Immature natural killer cell (primary cell): ENCODE measurements around the gene CUBN. TPM values are rescaled to one million over a fixed set of nuclear protein-coding genes. Genes with fewer than 3 reads are reported as not detected.

ENCODE experiments used
- DNase-seq, 3 donors: peaks; one replicate each; pipeline ENCODE4 v3.0.0; 2022; ENCODE audit warnings: mixed read lengths in 1 of 3
- H3K27ac Mint-ChIP-seq, 6 donors: one replicate each; pipeline ENCODE4 v1.8.0; 2020; ENCODE audit warnings: mixed read lengths in 6 of 6, mild to moderate bottlenecking in 5 of 6, inconsistent platforms in 4 of 6, moderate library complexity in 3 of 6
- H3K27me3 Mint-ChIP-seq, 3 donors: one replicate each; pipeline ENCODE4 v1.8.0; 2020 to 2021; ENCODE audit warnings: low read depth in 3 of 3, mild to moderate bottlenecking in 3 of 3, mixed read lengths in 3 of 3, moderate library complexity in 3 of 3, inconsistent platforms in 1 of 3
- H3K36me3 Mint-ChIP-seq, 3 donors: one replicate each; pipeline ENCODE4 v1.8.0; 2020; ENCODE audit warnings: mixed read lengths in 3 of 3, inconsistent platforms in 2 of 3, mild to moderate bottlenecking in 2 of 3
- H3K4me1 Mint-ChIP-seq, 2 donors: one replicate each; pipeline ENCODE4 v1.8.0; 2020; ENCODE audit warnings: inconsistent platforms in 2 of 2, mild to moderate bottlenecking in 2 of 2, mixed read lengths in 2 of 2, moderate library complexity in 1 of 2
- H3K4me3 Mint-ChIP-seq, 5 donors: one replicate each; pipeline ENCODE4 v1.8.0; 2020; ENCODE audit warnings: mild to moderate bottlenecking in 5 of 5, mixed read lengths in 5 of 5, inconsistent platforms in 3 of 5, moderate library complexity in 3 of 5
- H3K9me3 Mint-ChIP-seq, 6 donors: one replicate each; pipeline ENCODE4 v1.8.0; 2020; ENCODE audit warnings: mild to moderate bottlenecking in 6 of 6, mixed read lengths in 6 of 6, inconsistent platforms in 4 of 6, moderate library complexity in 3 of 6
- polyA plus RNA-seq, 3 donors: library from polyadenylated mRNA; unstranded; fragments of 300-500 nt; fragmentation: Illumina TruSeq; gene quantifications; one replicate each; pipeline ENCODE4 v1.2.3, GENCODE V29; 2021

The CUBN gene
- polyA plus RNA-seq, 3 donors from 2014 or later = 0.16 to 1.2 TPM; not detected in 1

DNA sequence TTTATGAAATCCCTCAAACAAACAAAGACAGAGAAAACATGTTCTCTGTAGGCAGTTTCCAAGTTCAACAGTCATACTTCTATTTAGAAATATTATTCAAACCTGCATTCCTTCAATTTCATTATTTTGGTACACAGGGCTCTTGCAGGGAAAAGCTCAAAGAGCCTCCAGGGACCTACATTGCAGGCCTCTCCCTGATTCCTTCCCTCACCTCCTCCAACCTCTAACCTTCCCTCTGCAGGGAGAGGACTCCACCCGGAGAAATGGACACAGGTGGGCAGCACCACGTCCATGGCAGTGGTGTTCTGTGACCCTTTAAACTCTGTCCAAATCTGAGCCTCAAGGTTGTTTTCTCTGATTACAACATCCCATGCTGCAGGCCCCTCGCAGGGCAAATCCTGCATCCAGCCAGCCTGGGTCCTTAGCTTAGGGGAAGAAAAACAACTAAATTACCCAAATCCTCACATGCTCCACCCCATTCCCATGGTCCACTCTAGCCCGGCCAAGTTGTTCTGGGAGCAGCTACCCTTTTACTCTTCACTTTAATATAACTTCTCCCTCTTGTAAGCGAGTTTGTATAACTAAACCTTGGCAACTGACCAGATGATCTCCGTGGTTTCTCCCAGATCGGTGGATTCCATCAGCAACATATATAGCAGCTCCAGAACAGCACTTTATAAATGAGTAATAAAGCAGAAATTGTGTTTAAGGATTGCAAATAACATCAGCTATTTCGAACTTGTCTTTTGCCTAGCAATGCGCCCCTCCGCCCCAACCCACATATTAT lies 129.8 kb downstream of the CUBN start:
- Mint-ChIP-seq H3K27ac (peak overlapping the region in 2 of 6 donors; percentile 30 to 37), H3K4me3 (no peak overlapping the region), H3K36me3 (peaks cover 0 to 5% (median 4%) of the 10 kb centered on the region in 3 donors), H3K9me3 (no peaks in the 10 kb centered on the region), H3K4me1 (peaks cover 26 to 36% of the 10 kb centered on the region in 2 donors), H3K27me3 (peaks cover 25 to 35% (median 26%) of the 10 kb centered on the region in 3 donors)
- DNase-seq = no peak

DNA sequence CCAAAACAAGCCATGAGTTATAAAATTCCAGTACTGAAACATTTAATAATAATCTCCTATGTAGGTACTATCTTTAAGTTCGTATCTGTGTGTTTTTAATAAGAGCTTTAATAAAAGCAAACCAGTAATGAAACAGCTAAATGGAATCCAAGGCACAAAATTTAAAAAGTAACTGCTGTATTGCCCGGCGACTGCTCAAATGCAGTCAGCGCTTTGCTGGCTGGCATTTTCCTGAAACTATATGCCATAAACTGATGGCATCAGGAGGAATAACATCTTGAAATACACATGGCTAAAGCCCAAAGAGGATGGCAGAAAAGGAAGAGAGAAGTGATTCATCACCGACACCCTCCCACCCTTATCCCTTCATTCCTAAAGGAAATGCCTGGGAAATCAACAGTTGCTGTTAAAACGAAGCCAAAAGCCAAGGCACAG lies 133.1 kb downstream of the CUBN start:
- Mint-ChIP-seq H3K27me3 (peaks cover 13 to 21% (median 15%) of the 10 kb centered on the region in 3 donors), H3K4me3 (no peak overlapping the region), H3K4me1 (peaks cover 6 to 9% of the 10 kb centered on the region in 2 donors), H3K27ac (peak overlapping the region in 2 of 6 donors; percentile 2 to 56), H3K9me3 (no peaks in the 10 kb centered on the region), H3K36me3 (peaks cover 0 to 5% (median 4%) of the 10 kb centered on the region in 3 donors)
- DNase-seq = no peak

DNA sequence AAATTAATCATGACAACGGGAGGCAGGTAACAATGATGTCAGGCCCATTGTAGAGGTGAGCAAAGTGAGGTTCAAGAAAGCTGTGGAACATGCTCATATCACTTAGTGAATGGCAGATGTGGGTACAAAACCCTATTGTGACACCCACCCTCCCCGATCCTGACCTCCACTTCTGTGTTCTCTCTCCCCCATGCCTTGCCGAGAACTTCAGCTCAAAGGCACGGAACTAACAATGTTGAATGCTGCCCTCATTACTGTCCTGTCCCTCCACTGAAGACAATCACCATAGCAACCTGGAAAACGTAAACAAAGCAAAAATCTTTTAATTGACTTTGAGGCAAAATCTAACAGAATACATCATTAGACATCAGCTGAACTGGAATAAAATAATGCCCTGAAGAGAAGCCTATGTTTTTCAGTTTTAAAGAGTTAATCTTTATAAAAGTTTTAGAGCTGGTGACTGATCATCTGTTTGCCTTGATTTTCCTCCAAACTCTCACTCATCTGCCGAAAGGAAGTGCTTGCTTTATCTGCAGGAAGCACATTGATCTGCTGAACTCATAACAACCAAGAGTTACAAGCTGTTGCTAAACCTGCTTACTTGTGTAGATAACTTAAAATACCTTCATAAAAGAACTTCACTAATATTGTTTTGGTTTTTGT lies 133.6 kb downstream of the CUBN start:
- Mint-ChIP-seq H3K4me1 (peaks cover 6 to 9% of the 10 kb centered on the region in 2 donors), H3K27me3 (peaks cover 11 to 18% (median 14%) of the 10 kb centered on the region in 3 donors), H3K36me3 (peaks cover 3 to 8% (median 7%) of the 10 kb centered on the region in 3 donors), H3K27ac (peak overlapping the region in 2 of 6 donors; percentile 2 to 52), H3K9me3 (no peaks in the 10 kb centered on the region), H3K4me3 (no peak overlapping the region)
- no peak for DNase-seq

DNA sequence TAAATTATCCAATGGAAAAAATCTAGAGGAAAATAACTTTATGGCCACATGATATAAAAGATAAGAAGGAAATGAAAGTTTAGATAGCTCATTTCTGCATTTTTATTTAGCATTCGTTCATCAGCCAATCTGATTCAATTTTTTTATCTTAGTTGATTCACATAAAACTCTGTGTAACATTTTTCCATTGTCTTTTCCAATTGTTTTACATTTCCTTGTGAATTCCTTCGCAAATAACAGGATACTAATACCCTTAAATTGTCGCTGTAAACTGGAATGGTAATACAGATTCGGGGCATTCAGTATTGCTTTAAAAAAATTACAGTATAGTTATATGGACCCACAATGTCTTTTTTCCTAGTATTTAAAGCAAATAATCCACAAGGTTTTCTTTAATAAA lies 136.4 kb downstream of the CUBN start:
- Mint-ChIP-seq H3K4me1 (peaks cover 6 to 9% of the 10 kb centered on the region in 2 donors), H3K27me3 (peaks cover 6 to 12% (median 7%) of the 10 kb centered on the region in 3 donors), H3K36me3 (peaks cover 3 to 8% (median 3%) of the 10 kb centered on the region in 3 donors), H3K4me3 (no peak overlapping the region), H3K9me3 (no peaks in the 10 kb centered on the region), H3K27ac (no peak overlapping the region)
- DNase-seq = no peak

DNA sequence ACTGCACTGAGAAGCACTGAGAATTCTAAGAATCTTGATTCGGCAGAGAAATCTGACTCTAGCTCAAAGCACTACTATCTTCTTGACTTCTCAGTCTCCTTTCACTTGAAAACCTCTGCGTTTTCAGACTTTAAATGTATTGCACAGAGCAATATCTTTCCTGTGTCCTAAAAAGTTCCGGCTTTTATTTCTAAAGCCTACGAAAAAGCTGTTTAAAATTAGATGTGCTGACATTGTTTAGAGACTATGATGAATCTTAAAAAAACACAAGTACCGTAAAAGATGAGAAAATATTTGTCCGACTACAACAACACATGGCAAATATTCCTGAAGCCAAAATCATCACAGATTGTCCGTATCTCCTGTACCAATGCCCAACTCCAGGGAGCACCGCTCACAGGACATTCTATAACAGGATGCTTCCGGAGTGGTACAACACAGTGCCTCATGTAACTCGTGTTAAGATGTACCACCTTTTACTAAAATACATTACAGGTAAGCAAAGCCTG lies 136.9 kb downstream of the CUBN start:
- no peak overlapping the region for H3K4me3 Mint-ChIP-seq
- no peak for DNase-seq
- no peak overlapping the region for H3K27ac Mint-ChIP-seq
- peaks cover 6 to 9% of the 10 kb centered on the region in 2 donors for H3K4me1 Mint-ChIP-seq
- H3K9me3 Mint-ChIP-seq = no peaks in the 10 kb centered on the region
- H3K36me3 Mint-ChIP-seq = peaks cover 3 to 8% (median 3%) of the 10 kb centered on the region in 3 donors
- peaks cover 5 to 10% (median 7%) of the 10 kb centered on the region in 3 donors for H3K27me3 Mint-ChIP-seq

DNA sequence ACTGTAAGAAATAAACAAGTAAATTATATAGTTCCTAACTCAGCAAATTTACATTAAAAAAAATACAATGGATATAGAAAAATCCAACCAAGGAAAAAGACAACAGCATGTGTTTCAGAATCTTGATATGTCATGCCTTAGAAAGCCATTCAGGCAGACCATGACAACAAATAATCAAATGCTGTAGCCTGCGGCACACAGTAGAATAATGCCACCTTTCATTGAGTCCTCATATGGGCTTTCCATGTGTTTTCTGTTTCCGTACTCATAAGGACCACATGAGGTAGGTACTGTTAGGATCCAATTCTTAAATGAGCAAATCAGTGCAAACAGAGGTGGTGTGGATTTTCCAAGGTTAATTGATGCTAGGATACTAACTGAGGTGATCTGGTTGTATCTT lies 138.6 kb downstream of the CUBN start:
- Mint-ChIP-seq H3K36me3 (peaks cover 3% of the 10 kb centered on the region in 3 donors), H3K27ac (no peak overlapping the region), H3K9me3 (no peaks in the 10 kb centered on the region), H3K4me1 (peaks cover 2 to 4% of the 10 kb centered on the region in 2 donors), H3K4me3 (no peak overlapping the region), H3K27me3 (peaks cover 4 to 11% (median 5%) of the 10 kb centered on the region in 3 donors)
- no peak for DNase-seq

DNA sequence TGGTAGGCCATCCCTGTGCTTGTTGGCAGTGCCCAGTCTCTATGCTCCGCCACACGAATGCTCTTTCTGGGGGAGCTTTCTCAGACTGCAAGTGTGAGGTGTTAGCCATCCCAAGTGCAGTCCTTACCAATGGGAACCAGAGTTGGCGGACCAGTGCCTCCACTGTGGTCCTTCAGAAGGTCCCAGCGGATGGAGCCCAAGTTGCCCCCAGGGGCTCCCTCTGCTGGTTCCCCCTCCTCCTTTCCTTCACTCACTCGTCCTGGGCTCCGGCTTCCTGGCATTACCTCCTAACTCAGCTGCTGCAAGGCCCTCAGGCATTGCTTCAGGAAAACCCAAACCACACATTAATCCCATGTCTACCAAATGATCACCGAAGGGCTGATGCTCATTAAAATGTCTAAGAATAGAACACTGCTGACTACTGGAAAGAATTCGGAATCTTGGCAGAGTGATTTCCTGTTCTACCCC lies 139.8 kb downstream of the CUBN start:
- Mint-ChIP-seq H3K27me3 (peaks cover 3 to 10% (median 4%) of the 10 kb centered on the region in 3 donors), H3K36me3 (peaks cover 3% of the 10 kb centered on the region in 3 donors), H3K4me3 (no peak overlapping the region), H3K27ac (no peak overlapping the region), H3K4me1 (no peaks in the 10 kb centered on the region), H3K9me3 (no peaks in the 10 kb centered on the region)
- DNase-seq = no peak

DNA sequence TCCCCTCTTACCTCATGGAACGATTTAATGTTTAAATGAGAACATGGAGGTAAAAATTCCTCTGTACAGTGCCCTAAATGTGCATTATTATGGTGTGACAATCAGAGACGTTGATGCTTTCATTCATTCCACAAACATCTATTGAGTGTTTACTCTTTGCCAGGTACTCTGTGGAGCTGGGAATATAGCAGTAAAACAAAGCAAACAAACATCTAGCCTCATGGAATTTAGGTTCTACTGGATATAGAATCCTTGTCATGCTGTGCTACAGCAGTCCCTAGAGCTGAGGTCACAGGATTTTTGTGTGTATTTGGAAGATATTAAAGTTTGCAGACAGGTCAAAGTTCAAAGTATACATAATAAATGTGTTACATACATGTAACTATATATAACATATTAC lies 140.7 kb downstream of the CUBN start:
- peaks cover 3% of the 10 kb centered on the region in 3 donors for H3K36me3 Mint-ChIP-seq
- H3K27ac Mint-ChIP-seq = no peak overlapping the region
- no peak overlapping the region for H3K4me3 Mint-ChIP-seq
- H3K27me3 Mint-ChIP-seq = peaks cover 0 to 3% (median 3%) of the 10 kb centered on the region in 3 donors
- no peaks in the 10 kb centered on the region for H3K9me3 Mint-ChIP-seq
- H3K4me1 Mint-ChIP-seq = no peaks in the 10 kb centered on the region
- DNase-seq = no peak

DNA sequence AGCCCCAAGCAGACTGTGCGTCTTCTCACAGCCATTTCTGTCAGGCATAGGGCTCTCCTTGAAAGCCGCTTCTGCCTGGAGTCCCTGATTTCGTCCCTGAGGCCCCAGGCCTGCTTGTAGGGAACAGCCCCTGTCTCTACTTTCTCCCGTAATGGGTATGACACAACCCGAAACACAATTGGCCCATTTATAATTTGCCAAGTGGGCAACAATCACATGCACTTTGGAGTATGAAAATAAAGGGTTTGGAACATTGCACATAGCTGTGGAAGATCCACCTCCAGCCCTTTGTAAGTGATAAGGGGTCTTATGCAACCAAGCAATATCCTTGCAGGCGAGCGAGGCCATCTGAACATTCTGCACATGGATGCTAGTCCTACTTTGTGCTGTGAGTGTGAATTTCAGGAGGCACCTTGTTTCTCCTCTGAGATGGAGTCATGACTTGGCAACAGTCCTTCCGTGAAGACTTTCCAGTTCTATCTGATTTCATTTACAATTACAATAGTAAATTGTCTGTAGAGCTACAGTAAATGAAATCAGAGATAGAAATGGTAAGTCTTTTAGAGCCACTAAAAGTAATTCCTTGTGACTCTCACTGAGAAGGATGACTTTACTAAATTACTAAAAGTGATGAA lies 141.5 kb downstream of the CUBN start:
- H3K36me3 Mint-ChIP-seq = peaks cover 3% of the 10 kb centered on the region in 3 donors
- H3K27me3 Mint-ChIP-seq = peaks cover 0 to 3% (median 3%) of the 10 kb centered on the region in 3 donors
- H3K4me3 Mint-ChIP-seq = no peak overlapping the region
- DNase-seq = no peak
- H3K9me3 Mint-ChIP-seq = no peaks in the 10 kb centered on the region
- H3K4me1 Mint-ChIP-seq = no peaks in the 10 kb centered on the region
- H3K27ac Mint-ChIP-seq = no peak overlapping the region

DNA sequence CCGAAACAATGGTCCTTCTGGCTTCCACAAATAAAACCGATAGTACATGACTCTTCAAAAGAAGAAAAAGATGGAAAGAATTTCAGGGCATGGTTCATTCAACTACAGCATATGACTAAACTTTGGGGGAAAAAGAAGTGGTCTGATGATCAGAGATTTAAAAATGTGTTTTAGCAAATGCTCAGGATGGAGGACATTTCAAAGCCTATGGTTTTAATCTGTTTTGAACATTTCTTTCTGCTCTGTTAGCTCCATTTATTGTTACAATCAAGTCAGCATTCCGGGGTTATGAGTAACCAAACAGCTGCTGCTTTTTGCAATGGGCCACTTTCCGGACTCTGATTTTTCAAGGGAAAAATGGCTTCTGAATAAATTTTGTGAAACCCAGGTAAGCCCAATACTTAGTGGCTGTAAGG lies 142.4 kb downstream of the CUBN start:
- DNase-seq = no peak
- H3K36me3 Mint-ChIP-seq = peaks cover 3% of the 10 kb centered on the region in 3 donors
- H3K4me1 Mint-ChIP-seq = no peaks in the 10 kb centered on the region
- no peak overlapping the region for H3K4me3 Mint-ChIP-seq
- no peak overlapping the region for H3K27ac Mint-ChIP-seq
- peaks cover 0 to 3% (median 3%) of the 10 kb centered on the region in 3 donors for H3K27me3 Mint-ChIP-seq
- H3K9me3 Mint-ChIP-seq = no peaks in the 10 kb centered on the region

DNA sequence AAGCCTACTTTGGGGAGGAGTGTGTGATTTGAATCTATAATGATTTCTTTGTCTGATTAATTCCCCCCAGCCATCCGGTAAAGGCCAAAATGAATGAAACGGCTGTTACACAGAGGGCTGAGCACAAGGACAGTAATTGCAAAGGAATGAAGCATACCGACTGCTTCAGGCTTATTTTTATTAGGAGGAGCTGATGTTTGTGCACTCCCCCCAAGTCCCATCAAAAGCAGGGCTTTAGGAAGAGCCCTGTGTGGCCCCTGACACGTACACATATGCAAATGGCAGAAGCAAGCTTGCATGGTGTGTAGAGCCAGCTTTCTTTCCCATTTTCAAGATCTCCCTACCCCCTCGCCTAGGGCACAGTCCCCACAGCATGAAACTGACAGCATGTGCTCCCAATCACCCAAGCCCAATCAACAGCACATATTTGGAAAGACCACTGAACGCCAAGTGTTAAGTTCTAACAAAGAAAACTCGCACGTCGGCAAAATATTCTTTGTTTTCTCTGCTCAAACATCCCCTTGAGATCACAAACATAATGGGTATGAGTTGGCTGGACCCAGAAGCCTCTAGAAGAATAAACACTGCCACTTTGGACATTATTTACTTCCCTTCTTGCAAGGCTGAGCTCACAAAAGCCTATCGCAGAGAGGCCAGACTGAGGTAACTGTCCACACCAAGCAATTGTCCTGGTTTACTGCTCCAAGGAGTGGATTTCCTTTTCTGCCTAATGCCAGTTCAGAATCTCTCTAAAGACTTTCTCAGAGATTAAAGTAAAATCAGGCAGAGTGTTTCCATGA lies 143.0 kb downstream of the CUBN start:
- Mint-ChIP-seq H3K27ac (no peak overlapping the region), H3K4me3 (no peak overlapping the region), H3K36me3 (peaks cover 3 to 7% (median 3%) of the 10 kb centered on the region in 3 donors), H3K27me3 (peaks cover 0 to 3% (median 3%) of the 10 kb centered on the region in 3 donors), H3K9me3 (no peaks in the 10 kb centered on the region), H3K4me1 (no peaks in the 10 kb centered on the region)
- no peak for DNase-seq

DNA sequence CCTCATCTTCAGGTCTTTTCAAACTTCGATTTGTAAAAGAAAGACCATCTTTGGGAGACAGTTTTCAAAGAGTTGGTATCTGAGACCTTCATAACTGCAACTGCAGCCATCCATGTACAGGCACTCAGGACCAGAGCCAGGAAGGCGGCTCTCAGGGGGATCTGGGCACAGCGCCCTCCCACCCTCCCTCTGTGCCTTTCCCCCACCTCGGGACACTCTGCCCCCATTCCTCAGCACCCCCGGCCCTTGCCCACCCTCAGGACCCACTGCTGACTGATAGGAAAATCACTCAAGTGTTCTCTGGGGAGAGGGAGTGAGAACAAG lies 143.6 kb downstream of the CUBN start:
- Mint-ChIP-seq H3K27me3 (peaks cover 0 to 3% (median 2%) of the 10 kb centered on the region in 3 donors), H3K4me3 (no peak overlapping the region), H3K36me3 (peaks cover 0 to 8% (median under 1%) of the 10 kb centered on the region in 3 donors), H3K9me3 (no peaks in the 10 kb centered on the region), H3K27ac (no peak overlapping the region), H3K4me1 (no peaks in the 10 kb centered on the region)
- no peak for DNase-seq

DNA sequence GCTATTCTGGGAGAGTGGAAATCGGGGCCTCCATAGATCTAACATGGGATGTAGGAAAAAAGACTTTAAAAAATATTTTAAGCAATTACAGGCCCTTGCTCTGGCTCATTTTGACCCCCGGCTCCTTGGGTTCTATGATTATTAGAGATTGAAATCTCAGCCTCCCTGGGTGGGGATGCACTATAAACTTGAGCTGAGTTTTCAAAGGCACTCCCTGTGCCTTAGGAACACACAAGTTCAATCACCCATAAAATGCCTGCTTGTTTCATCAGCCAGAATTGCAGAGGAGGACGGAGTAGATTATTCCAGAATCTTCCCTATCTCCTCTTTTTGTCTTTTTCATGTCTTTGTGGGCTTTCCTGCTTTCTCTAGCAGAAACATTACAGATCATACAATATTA lies 145.4 kb downstream of the CUBN start:
- Mint-ChIP-seq H3K4me1 (no peaks in the 10 kb centered on the region), H3K36me3 (peaks cover 0 to 8% (median 0%) of the 10 kb centered on the region in 3 donors), H3K27me3 (peaks cover 0 to 7% (median 0%) of the 10 kb centered on the region in 3 donors), H3K9me3 (no peaks in the 10 kb centered on the region), H3K27ac (no peak overlapping the region), H3K4me3 (no peak overlapping the region)
- no peak for DNase-seq
